VCaP (cell line): Measurements from ENCODE around the gene BEST4.

Experiments
- H3K27ac ChIP-seq: fragments of 450-650 bp; 2 replicates; pipeline ENCODE4 v1.5.1; 2017
- TF ChIP-seq, protein P1 (sequence below): fragments of 450-650 bp; conservative IDR thresholded peaks from 2 replicates; pipeline ENCODE4 v1.5.1; 2017; ENCODE audit warnings: mild to moderate bottlenecking, moderate library complexity

The BEST4 gene

GRCh38 chr1:44807364-44808062 lies 19.5 kb upstream of the BEST4 start:
- TF ChIP-seq, protein P1, sequence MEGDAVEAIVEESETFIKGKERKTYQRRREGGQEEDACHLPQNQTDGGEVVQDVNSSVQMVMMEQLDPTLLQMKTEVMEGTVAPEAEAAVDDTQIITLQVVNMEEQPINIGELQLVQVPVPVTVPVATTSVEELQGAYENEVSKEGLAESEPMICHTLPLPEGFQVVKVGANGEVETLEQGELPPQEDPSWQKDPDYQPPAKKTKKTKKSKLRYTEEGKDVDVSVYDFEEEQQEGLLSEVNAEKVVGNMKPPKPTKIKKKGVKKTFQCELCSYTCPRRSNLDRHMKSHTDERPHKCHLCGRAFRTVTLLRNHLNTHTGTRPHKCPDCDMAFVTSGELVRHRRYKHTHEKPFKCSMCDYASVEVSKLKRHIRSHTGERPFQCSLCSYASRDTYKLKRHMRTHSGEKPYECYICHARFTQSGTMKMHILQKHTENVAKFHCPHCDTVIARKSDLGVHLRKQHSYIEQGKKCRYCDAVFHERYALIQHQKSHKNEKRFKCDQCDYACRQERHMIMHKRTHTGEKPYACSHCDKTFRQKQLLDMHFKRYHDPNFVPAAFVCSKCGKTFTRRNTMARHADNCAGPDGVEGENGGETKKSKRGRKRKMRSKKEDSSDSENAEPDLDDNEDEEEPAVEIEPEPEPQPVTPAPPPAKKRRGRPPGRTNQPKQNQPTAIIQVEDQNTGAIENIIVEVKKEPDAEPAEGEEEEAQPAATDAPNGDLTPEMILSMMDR: no peak
- H3K27ac ChIP-seq: no peak overlapping the region

DNA sequence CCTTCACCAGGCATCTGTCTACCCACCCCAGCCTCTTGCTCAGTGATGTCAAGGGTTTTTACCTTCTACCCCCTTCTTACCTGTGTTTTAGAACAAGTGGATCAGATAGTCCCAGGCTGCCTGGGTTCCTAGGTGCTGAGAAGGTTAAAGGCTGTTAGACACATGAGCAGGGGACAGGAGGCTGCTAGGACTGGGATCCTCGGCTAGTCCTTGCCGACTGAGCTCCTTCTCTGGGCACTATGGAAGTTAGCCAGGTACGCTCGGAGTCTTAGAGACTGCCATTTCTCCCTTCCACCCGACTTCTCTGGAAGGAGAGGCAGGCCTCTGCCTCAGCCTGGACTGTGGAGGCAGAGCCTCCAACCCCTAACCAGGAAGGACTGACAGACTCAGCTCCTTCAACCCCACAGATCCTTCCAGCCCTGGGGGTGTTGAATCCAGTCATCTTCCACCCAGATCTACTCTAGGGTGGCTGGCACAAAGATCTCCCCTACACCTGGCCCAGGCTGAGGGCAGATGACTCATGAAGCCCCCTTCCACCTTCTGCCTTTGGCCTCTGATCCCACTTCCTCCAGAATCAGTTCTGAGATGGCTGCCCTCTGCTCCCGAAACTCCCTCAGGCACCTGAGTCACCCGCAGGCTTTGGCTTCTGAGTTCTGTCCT lies 18.9 kb upstream of the BEST4 start, which contains the start of gene DYNLT4:
Gene DYNLT4 (minus strand): TSS at position 648 of the 660 bp plus-strand sequence. CDS start 683 bp downstream, outside the sequence.
- H3K27ac ChIP-seq: no peak within 1 kb of the TSS
- TF ChIP-seq, protein P1: no peak

- TF ChIP-seq, protein P1: no peak
- no peak overlapping the region for H3K27ac ChIP-seq
These were observed 18.2 kb upstream of the BEST4 start for GRCh38 chr1:44806025-44806703.

- H3K27ac ChIP-seq: no peak overlapping the region
- TF ChIP-seq, protein P1: no peak
These were observed 17.5 kb upstream of the BEST4 start for GRCh38 chr1:44805311-44806024.

DNA sequence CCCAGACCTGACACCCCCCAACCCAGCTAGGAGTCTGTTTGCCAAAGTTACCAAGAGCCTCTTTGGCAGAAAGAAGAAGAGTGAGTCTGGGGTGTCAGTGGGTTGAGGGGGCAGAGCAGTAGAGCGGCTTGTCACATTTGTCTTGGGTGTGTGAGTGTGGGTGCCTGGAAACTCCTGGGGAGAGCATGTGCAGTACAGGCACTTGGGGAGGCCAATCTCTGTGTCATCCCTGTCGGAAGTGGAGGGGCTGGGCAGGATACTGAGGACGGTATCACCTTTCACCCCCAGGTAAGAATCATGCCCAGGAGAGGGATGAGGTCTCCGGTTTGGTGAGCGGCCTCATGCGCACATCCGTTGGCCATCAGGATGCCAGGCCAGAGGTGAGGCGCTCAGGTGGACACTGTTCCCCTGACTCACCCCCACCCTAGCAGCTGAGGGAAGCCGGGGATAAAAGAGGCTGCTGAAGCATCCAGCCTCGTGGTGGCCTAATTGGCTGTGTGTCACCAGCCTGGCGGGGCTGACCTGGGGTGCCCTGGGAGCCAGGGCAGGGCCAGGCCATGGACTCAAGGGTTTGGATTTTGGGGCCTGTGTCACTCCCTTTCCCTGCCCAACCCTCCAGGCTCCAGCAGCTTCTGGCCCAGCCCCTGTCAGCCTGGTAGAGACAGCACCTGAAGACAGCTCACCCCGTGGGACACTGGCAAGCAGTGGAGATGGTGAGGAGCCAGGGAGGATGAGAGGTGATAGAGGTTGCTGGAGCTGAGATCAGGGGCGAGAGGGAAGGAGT lies 15.5 kb upstream of the BEST4 start:
- TF ChIP-seq, protein P1: no peak
- H3K27ac ChIP-seq: no peak overlapping the region

- no peak overlapping the region for H3K27ac ChIP-seq
- TF ChIP-seq, protein P1: no peak
These were observed 15.0 kb upstream of the BEST4 start for GRCh38 chr1:44803062-44803311.
